ENCODE data around the gene MAP3K20. TPM values are rescaled to one million over a fixed set of nuclear protein-coding genes. Genes with fewer than 3 reads are reported as not detected.

Gene MAP3K20
- total and polyA plus RNA-seq, 2 of the 4 experiments (the other 2 are of a cell fraction) = 27.5 to 84.4 TPM

GRCh38 chr2:173094731-173095130, 19.1 kb downstream of the MAP3K20 start:
- Histone ChIP-seq H3K27ac (ENCODE audit: insufficient read depth, low read length) (no peak overlapping the region), H2BK5ac (ENCODE audit: low read depth, low read length, poor library complexity, severe bottlenecking) (peak overlapping the region; percentile 71), H4K20me1 (ENCODE audit: insufficient read depth, low read length) (no peaks in the 10 kb centered on the region), H3K14ac (replicated peaks; ENCODE audit: low read depth, low read length) (no peak overlapping the region), H3K18ac (ENCODE audit: low read depth, low read length) (peak overlapping the region; percentile 80; the same call in 1 of the 2 replicates), H2BK20ac (ENCODE audit: low read depth, low read length) (0 out of 2 replicates have a peak overlapping the region, but pooled peaks have one; percentile 9), H3K4me2 (ENCODE audit: low read depth, low read length) (no peak overlapping the region), H4K91ac (ENCODE audit: insufficient read depth, low read depth, low read length) (no peak overlapping the region), H3K4ac (ENCODE audit: low read depth, low read length) (no peak overlapping the region), H3K9ac (ENCODE audit: low read depth, low read length) (no peak overlapping the region), H3K36me3 (ENCODE audit: control insufficient read depth, insufficient read depth, low read length) (peaks cover 11% of the 10 kb centered on the region), H2AFZ (replicated peaks; ENCODE audit: low read length, poor library complexity) (no peak overlapping the region), H2BK120ac (ENCODE audit: low read depth, low read length) (no peak overlapping the region), H3K56ac (ENCODE audit: extremely low read depth, insufficient read depth, low read length) (no peak overlapping the region), H3K9me3 (ENCODE audit: control insufficient read depth, insufficient read depth, low read length) (no peaks in the 10 kb centered on the region), H3K79me1 (ENCODE audit: low read depth in 1 of 2, low read length in 2 of 2) (peaks cover 25 to 50% of the 10 kb centered on the region in 2 experiments), H4K8ac (ENCODE audit: low read depth in 2 of 2, low read length in 2 of 2) (no peak overlapping the region; a peak in 1 of 4 replicates), H2AK5ac (ENCODE audit: low read depth, low read length) (no peak overlapping the region), H2BK15ac (ENCODE audit: low read depth, low read length) (no peak overlapping the region), H2AK9ac (replicated peaks; ENCODE audit: low read depth, low read length, poor library complexity) (no peak overlapping the region), H3K4me3 (ENCODE audit: insufficient read depth, low read depth, low read length) (no peak overlapping the region), H3K4me1 (ENCODE audit: control insufficient read depth, insufficient read depth, low read length) (peaks cover 12% of the 10 kb centered on the region), H3K27me3 (ENCODE audit: control insufficient read depth, insufficient read depth, low read length) (no peaks in the 10 kb centered on the region), H3K23ac (ENCODE audit: low read depth, low read length) (no peak overlapping the region), H3K9me1 (ENCODE audit: insufficient read depth, low read length) (peaks cover under 1% of the 10 kb centered on the region), H4K5ac (ENCODE audit: low read depth, low read length) (no peak overlapping the region; the same call in 1 of the 2 replicates)
- no CpG with 5 or more reads among the region's 1 CpG for WGBS, 2 experiments (ENCODE audit: extremely low coverage in 2 of 2, insufficient read length in 1 of 2)
- DNase-seq (no peak), ATAC-seq (ENCODE audit: low read depth) (no peak)
- intact Hi-C loops (cut with micrococcal nuclease) = no loop called here
- POLR2A ChIA-PET (ENCODE audit: unreplicated experiment) = no interaction called here
- dilution Hi-C loops (cut with HindIII; ENCODE audit: low sequenced_read_pairs, unreplicated experiment) = no loop called here
- TF ChIP-seq FOS (IDR thresholded peaks at IDR 0.05; ENCODE audit: low read depth, low read length) (no peak), NFE2L2 (IDR thresholded peaks at IDR 0.05; ENCODE audit: low read depth, low read length) (no peak), MAFK (IDR thresholded peaks at IDR 0.05; ENCODE audit: low read depth, low read length) (no peak), RAD21 (IDR thresholded peaks at IDR 0.05; ENCODE audit: low read length) (no peak), CHD1 (IDR thresholded peaks at IDR 0.05; ENCODE audit: low read depth, low read length) (no peak), RFX5 (IDR thresholded peaks at IDR 0.05; ENCODE audit: low read depth, low read length) (no peak), SMC3 (IDR thresholded peaks at IDR 0.05; ENCODE audit: low read depth, low read length) (no peak), RCOR1 (IDR thresholded peaks at IDR 0.05; ENCODE audit: insufficient replicate concordance, low read length) (no peak), CEBPB (IDR thresholded peaks at IDR 0.05; ENCODE audit: low read depth, low read length) (no peak), BHLHE40 (IDR thresholded peaks at IDR 0.05; ENCODE audit: low read depth, low read length) (no peak), MXI1 (IDR thresholded peaks at IDR 0.05; ENCODE audit: borderline replicate concordance, low read depth, low read length) (no peak), POLR2A (IDR thresholded peaks at IDR 0.05; ENCODE audit: low read depth, low read length) (no peak), CTCF (conservative IDR thresholded peaks at IDR 0.05; ENCODE audit: low read depth, low read length) (no peak), MAZ (IDR thresholded peaks at IDR 0.05; ENCODE audit: borderline replicate concordance, low read depth, low read length) (no peak)
- TF ChIP-seq, protein P1, sequence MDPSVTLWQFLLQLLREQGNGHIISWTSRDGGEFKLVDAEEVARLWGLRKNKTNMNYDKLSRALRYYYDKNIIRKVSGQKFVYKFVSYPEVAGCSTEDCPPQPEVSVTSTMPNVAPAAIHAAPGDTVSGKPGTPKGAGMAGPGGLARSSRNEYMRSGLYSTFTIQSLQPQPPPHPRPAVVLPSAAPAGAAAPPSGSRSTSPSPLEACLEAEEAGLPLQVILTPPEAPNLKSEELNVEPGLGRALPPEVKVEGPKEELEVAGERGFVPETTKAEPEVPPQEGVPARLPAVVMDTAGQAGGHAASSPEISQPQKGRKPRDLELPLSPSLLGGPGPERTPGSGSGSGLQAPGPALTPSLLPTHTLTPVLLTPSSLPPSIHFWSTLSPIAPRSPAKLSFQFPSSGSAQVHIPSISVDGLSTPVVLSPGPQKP (IDR thresholded peaks at IDR 0.05; ENCODE audit: borderline replicate concordance, low read depth, low read length) = no peak
- CTCF ChIA-PET = interaction anchor here (0.7 to 2.6 kb wide), 4 partner anchors 8 to 280 kb away, joined by 3 to 8 read pairs (median 4); no protein-coding TSS in a partner anchor
- in situ Hi-C loops (cut with MboI; ENCODE audit: low sequenced_read_pairs) = no loop called here
- BruUV-seq (replicated peaks) = no TSS peak
